Gastroesophageal sphincter (tissue), 4 donors: ENCODE measurements around the gene HRH1. TPM values are rescaled to one million over a fixed set of nuclear protein-coding genes. Genes with fewer than 3 reads are reported as not detected.
A peak's percentile ranks its signal among the peaks of the same experiment; 100 is the strongest.

Experiments
- ATAC-seq: fragments of 150-250 bp; one replicate; pipeline ENCODE4 v1.9.1; 2016; ENCODE audit warnings: mild to moderate bottlenecking, moderate library complexity
- H3K27ac ChIP-seq, 4 donors: fragments of 200-600 bp; sonication (generic) in 3 of 4; 1 replicate in 3 of 4; 2 replicates in 1 of 4; pipeline ENCODE4 v1.5.1; 2016 to 2019
- H3K27me3 ChIP-seq: fragments of 200-600 bp; sonication (generic); one replicate; pipeline ENCODE4 v1.5.1; 2019
- H3K36me3 ChIP-seq, 2 donors: fragments of 200-600 bp; sonication (generic); one replicate each; pipeline ENCODE4 v1.5.1; 2019; ENCODE audit warnings: control low read depth in 1 of 2
- H3K4me1 ChIP-seq, 3 donors: fragments of 200-600 bp; sonication (generic); 1 replicate in 2 of 3; 2 replicates in 1 of 3; pipeline ENCODE4 v1.5.1; 2016 to 2019; ENCODE audit warnings: control low read depth in 2 of 3
- H3K4me3 ChIP-seq, 2 donors: fragments of 200-600 bp; sonication (generic); one replicate each; pipeline ENCODE4 v1.5.1; 2019; ENCODE audit warnings: mild to moderate bottlenecking in 1 of 2, moderate library complexity in 1 of 2
- H3K9me3 ChIP-seq, 3 donors: fragments of 200-600 bp; sonication (generic); one replicate each; pipeline ENCODE4 v1.5.1; 2017 to 2019; ENCODE audit warnings: control low read depth in 2 of 3
- EP300 ChIP-seq: sonication (generic); formaldehyde crosslinking; IDR thresholded peaks from one replicate; pipeline ENCODE4 v1.6.1; 2017; ENCODE audit warnings: antibody characterized with exemption, mild to moderate bottlenecking
- POLR2A ChIP-seq, 2 donors: fragments of 450-650 bp; IDR thresholded peaks; one replicate each; pipeline ENCODE4 v1.6.1; 2017; ENCODE audit warnings: antibody characterized with exemption in 2 of 2, mild to moderate bottlenecking in 2 of 2, moderate library complexity in 1 of 2
- POLR2AphosphoS5 ChIP-seq: sonication (generic); formaldehyde crosslinking; IDR thresholded peaks from one replicate; pipeline ENCODE4 v1.6.1; 2017; ENCODE audit warnings: antibody characterized with exemption
- WGBS, 2 donors: methylation state at CpG; one replicate each; pipeline ENCODE4 v1.1.5; 2018; ENCODE audit warnings: low coverage in 1 of 2; 5-methylcytosine and 5-hydroxymethylcytosine counted together
- total RNA-seq, 4 donors: library from RNA; depleted of rRNA; stranded (reverse); fragments of >200 nt; gene quantifications; one replicate each; pipeline ENCODE4 v1.1.0, GENCODE V29; 2016
- TF ChIP-seq, protein P1 (sequence below), 4 experiments: fragments of 200-600 bp in 2 of 4; fragments of 450-650 bp in 2 of 4; sonication (generic) in 1 of 4; IDR thresholded peaks; one replicate each; pipeline ENCODE4 v1.5.1; 2017 to 2019; ENCODE audit warnings: antibody characterized with exemption in 4 of 4, mild to moderate bottlenecking in 2 of 4, moderate library complexity in 2 of 4

HRH1 gene
- total RNA-seq, 4 donors from 2014 or later = 1.6 to 14.4 (median 7.8) TPM

- H3K27ac ChIP-seq = no peak overlapping the region
- no peaks in the 10 kb centered on the region for H3K4me1 ChIP-seq
- TF ChIP-seq POLR2A (IDR thresholded peaks at IDR 0.05) (no peak), EP300 (no peak), POLR2AphosphoS5 (no peak)
- TF ChIP-seq, protein P1, sequence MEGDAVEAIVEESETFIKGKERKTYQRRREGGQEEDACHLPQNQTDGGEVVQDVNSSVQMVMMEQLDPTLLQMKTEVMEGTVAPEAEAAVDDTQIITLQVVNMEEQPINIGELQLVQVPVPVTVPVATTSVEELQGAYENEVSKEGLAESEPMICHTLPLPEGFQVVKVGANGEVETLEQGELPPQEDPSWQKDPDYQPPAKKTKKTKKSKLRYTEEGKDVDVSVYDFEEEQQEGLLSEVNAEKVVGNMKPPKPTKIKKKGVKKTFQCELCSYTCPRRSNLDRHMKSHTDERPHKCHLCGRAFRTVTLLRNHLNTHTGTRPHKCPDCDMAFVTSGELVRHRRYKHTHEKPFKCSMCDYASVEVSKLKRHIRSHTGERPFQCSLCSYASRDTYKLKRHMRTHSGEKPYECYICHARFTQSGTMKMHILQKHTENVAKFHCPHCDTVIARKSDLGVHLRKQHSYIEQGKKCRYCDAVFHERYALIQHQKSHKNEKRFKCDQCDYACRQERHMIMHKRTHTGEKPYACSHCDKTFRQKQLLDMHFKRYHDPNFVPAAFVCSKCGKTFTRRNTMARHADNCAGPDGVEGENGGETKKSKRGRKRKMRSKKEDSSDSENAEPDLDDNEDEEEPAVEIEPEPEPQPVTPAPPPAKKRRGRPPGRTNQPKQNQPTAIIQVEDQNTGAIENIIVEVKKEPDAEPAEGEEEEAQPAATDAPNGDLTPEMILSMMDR (IDR thresholded peaks at IDR 0.05) = no peak
- ATAC-seq = no peak
- peaks cover 0 to 17% of the 10 kb centered on the region in 2 donors for H3K36me3 ChIP-seq
- no peak overlapping the region for H3K4me3 ChIP-seq
- H3K9me3 ChIP-seq = no peaks in the 10 kb centered on the region
- H3K27me3 ChIP-seq = peaks cover 1% of the 10 kb centered on the region
- 88 to 95% methylated on average over 2 of the region's 3 CpGs for WGBS, 2 donors
Observed at GRCh38 chr3:11260460-11260859, 106.2 kb downstream of the HRH1 start.

- H3K27me3 ChIP-seq = peaks cover 9% of the 10 kb centered on the region
- H3K27ac ChIP-seq = no peak overlapping the region
- H3K36me3 ChIP-seq = no peaks in the 10 kb centered on the region
- H3K9me3 ChIP-seq = no peaks in the 10 kb centered on the region
- WGBS, 2 donors = 81 to 86% methylated on average over 4 to 9 of the region's 9 CpGs
- H3K4me1 ChIP-seq = peaks cover 8 to 20% (median 12%) of the 10 kb centered on the region in 3 donors
- no peak overlapping the region for H3K4me3 ChIP-seq
- ATAC-seq = no peak
- TF ChIP-seq POLR2A (IDR thresholded peaks at IDR 0.05) = no peak
- no peak for TF ChIP-seq EP300
- TF ChIP-seq, protein P1 (IDR thresholded peaks at IDR 0.05) = no peak
Observed at GRCh38 chr3:11269007-11269406, 114.7 kb downstream of the HRH1 start.

GRCh38 chr3:11271986-11272904, 118.0 kb downstream of the HRH1 start, which contains the start of gene ATG7:
Gene ATG7, plus strand, starts transcription at chr3:11272397. Its CDS starts 26,299 bp downstream, at chr3:11298696.
- TF ChIP-seq, protein P1 (IDR thresholded peaks at IDR 0.05) = peak in 2 of 4 experiments; percentile 40 to 51
- TF ChIP-seq EP300 (no peak), POLR2AphosphoS5 (peak; percentile 95), POLR2A (IDR thresholded peaks at IDR 0.05) (peak; percentile 88)
- ATAC-seq = peak; percentile 98
- Histone ChIP-seq H3K27me3 (no peaks in the 10 kb centered on the region), H3K27ac (peak within 1 kb of the TSS; percentile 64 to 85 (median 84)), H3K9me3 (no peaks in the 10 kb centered on the region), H3K36me3 (no peaks in the 10 kb centered on the region), H3K4me3 (peak within 1 kb of the TSS; percentile 88 to 89), H3K4me1 (peaks cover 8 to 26% (median 12%) of the 10 kb centered on the region in 3 donors)
- 0 to 7% methylated on average over 2 to 6 of the region's 51 CpGs for WGBS, 2 donors

DNA sequence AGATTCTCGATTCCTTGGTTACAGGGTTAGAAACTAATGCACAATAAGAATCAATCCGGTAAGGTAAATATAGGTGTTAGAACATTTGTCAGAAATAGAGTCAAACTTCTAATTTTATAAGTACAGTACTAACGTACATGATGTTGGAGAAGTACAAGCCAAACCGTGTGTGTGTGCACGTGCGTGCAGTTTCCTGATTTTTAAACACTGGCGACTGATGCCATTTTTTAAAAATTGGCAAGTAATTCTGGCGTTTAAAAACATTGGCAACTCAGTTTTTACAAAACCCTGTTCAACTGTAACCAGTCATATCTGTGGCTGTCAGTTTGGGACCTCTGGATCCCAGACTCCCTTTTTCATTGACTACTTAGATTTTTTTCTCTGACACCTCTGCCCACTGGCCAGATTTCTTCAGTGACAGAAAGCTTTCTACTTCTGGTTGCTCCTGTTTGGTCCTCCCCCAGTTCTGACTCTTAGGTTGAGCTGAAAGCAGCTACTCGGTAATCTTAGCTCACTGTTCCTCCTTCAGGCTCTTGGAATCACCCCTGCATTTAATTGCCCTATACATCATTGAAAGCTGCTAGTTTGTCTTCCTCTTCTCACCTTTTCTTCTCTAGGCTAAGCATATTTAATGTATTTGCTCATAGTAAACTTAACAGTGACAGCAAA, 118.7 kb downstream of the HRH1 start:
- ATAC-seq = no peak
- TF ChIP-seq POLR2AphosphoS5 (no peak), POLR2A (IDR thresholded peaks at IDR 0.05) (no peak), EP300 (no peak)
- TF ChIP-seq, protein P1 (IDR thresholded peaks at IDR 0.05) = no peak
- Histone ChIP-seq H3K4me1 (peaks cover 8 to 26% (median 12%) of the 10 kb centered on the region in 3 donors), H3K36me3 (peaks cover 0 to 3% of the 10 kb centered on the region in 2 donors), H3K9me3 (no peaks in the 10 kb centered on the region), H3K27me3 (no peaks in the 10 kb centered on the region), H3K27ac (peak overlapping the region; percentile 64 to 85 (median 84)), H3K4me3 (peak overlapping the region; percentile 88 to 89)
- WGBS, 2 donors = 1 to 5% methylated on average over 8 to 9 of the region's 9 CpGs
